SHP77 treated with DMSO at 0.1 percent for 48 hours (cell line): Measurements from ENCODE around the gene FES.
A peak's percentile ranks its signal among the peaks of the same experiment; 100 is the strongest.

Experiments used
- DNase-seq: peaks from one replicate; lab custom pipeline; 2025; lab: John Stamatoyannopoulos, UW

The FES gene

DNA sequence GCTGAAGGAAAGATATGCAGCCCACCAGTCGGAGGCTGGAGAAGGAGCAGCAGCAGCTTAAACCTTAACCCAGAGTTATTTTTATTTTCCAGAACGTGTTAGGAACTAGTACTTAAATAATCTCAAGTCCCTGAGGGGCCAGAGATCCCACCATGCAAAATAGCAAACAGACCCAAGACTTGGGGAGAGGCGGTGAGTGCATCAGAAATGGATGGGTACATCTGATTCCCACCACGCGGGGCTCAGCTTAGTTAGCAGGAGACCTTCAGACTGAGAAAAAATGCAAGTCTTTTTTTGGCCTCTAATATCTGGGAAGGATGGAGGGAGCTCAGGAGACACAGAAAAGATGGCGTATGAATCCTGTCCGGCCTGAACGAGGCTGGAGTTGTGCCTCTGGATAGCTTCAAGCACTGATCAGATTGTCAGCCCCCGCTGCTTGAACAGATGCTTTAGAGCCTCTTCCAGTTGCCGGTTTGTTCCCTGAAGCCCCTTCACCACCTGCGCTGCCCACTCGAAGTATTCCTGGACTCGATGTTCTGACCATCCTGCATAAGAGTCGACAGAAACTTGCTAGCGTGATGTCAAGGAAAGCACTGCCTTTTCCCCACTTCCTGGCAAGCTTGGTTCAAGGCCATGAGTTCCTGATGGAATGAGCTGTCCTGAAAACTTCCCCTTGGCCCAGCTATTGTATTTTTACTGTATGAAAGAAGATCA is 46.7 kb downstream of the FES start:
- no peak for DNase-seq

GRCh38 chr15:90931575-90931827 is 47.2 kb downstream of the FES start:
- DNase-seq: no peak

- DNase-seq: peak; percentile 75
Observed at GRCh38 chr15:90931828-90932659, 47.7 kb downstream of the FES start, which contains the start of gene HDDC3. TSS of gene HDDC3 (minus strand) at chr15:90932549. CDS start at chr15:90932540, 9 bp downstream.

GRCh38 chr15:90932660-90932991 is 48.3 kb downstream of the FES start:
- no peak for DNase-seq

- DNase-seq: no peak
Observed at GRCh38 chr15:90933301-90933700, 49.0 kb downstream of the FES start.

- peak; percentile 79 for DNase-seq
Observed at GRCh38 chr15:90934256-90934948, 50.1 kb downstream of the FES start.

DNA sequence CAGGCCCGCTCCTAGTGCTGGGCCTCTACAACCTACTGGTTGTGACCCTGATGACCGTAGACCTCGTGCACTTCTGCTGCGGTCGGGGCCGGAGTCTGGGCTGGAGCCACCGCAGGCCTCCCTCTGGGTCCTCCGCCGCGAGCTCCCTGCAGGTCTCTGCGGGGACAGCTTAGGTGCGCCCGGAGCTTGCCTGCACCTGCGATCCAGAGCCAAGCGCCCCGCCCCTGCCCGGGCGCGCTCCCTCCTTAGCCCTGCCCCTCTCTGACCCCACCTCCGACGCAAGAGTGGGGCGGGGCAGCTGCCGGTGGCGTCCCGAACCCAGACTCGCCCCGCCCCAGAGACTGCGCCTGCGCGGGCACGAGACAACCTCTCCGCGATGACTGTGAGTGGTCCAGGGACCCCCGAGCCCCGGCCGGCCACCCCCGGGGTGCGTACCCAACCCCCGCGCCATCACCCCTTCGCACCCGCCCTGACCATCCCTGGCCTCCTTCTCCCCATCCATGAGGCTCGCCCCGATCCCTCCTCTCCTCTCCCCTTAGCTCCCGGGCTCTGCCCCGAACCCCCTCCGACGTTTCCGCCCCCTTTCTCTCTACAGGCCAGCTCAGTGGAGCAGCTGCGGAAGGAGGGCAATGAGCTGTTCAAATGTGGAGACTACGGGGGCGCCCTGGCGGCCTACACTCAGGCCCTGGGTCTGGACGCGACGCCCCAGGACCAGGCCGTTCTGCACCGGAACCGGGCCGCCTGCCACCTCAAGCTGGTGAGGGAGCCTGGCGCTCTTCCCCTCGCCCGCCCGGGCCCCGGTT is 50.8 kb downstream of the FES start, which contains the start of gene UNC45A:
TSS of gene UNC45A (plus strand) at position 337 of the 803 bp plus-strand sequence. CDS start at position 377, 40 bp downstream.
- DNase-seq: peak; percentile 62

- no peak for DNase-seq
Observed at GRCh38 chr15:90936823-90937222, 52.5 kb downstream of the FES start.

GRCh38 chr15:90938261-90938660 is 54.0 kb downstream of the FES start:
- DNase-seq: no peak

DNA sequence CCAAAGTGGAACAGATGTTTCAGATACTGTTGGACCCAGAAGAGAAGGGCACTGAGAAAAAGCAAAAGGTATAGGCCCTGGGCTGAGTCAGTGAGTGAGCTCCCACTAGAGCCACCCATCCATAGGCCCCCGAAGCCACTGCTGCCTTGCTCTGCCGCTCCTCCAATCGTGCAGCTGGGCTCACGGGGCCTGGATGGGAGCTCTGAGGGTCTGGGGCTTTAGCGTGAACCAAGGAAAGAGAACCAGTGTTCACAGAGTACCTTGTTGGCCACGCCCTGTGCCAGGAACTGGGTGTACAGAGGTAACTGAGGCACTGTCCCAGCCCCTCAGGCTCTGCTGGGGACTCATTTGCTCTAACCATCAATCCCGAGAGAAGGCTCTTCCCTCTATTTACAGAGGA is 55.5 kb downstream of the FES start:
- no peak for DNase-seq

- no peak for DNase-seq
Observed at GRCh38 chr15:90941038-90941437, 56.7 kb downstream of the FES start.

DNA sequence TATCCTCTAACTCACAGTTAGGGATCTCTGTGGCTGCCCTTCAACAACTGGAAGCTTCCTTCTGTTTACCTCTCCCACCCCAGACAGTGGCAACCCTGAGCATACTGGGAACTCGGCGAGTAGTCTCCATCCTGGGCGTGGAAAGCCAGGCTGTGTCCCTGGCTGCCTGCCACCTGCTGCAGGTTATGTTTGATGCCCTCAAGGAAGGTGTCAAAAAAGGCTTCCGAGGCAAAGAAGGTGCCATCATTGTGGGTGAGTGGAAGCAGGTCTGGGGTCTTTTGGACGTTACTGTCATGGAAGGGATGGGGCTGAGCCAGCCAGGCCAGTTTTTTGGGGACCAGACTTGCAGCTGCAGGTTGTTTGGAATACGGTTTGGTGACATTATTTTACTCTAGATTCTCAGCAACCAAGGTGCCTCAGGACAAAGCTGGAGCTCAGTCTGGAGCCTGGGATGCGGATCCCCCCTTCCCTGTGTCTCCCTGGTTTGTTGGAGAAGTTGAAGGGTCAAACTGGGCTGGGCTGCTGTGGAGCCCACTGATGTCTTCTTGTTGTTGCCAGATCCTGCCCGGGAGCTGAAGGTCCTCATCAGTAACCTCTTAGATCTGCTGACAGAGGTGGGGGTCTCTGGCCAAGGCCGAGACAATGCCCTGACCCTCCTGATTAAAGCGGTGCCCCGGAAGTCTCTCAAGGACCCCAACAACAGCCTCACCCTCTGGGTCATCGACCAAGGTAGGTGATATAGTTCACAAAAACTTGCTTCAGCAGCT is 58.2 kb downstream of the FES start:
- no peak for DNase-seq

DNA sequence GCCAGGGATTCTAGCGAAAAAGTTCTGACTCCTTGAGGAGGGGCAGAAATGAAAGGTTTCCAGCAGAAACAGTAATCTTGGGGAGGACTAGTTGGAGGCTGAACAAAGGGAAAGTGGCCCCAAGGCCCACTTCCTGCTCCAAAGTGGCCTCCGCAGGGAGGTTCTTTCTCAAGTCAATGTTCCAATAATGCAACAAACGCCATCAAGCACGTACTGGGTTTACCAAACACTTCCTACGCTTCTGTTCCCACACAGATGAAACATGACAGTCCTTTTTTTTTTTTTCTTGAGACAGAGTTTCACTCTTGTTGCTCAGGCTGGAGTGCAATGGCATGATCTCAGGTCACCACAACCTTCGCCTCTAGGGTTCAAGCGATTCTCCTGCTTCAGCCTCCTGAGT is 60.8 kb downstream of the FES start:
- no peak for DNase-seq
